Activated T-helper 1 cell treated with anti-CD3 and anti-CD28 coated beads, Interleukin-12 subunit alpha, Interleukin-12 subunit beta, Interleukin-2, Interleukin-4 antibody, amounts not matched to agents 30 ng/mL and 10 ng/mL and 1 ng/mL, durations not matched to agents 14 hours and 24 hours and 36 hours (primary cell): Measurements from ENCODE around the gene SERPINB6. TPM values are rescaled to one million over a fixed set of nuclear protein-coding genes. Genes with fewer than 3 reads are reported as not detected.
"Not testable (repeated sequence)": the region's sequence is repeated elsewhere in the genome, so short reads cannot be mapped to it uniquely, and the experiment has no call there.

Source experiments
- DNase-seq: peaks from one replicate; pipeline ENCODE4 v3.0.0; 2021; ENCODE audit warnings: low spot score
- H3K27ac Mint-ChIP-seq: one replicate; pipeline ENCODE4 v1.8.0; 2021; ENCODE audit warnings: mild to moderate bottlenecking, mixed read lengths
- H3K27me3 Mint-ChIP-seq: one replicate; pipeline ENCODE4 v1.8.0; 2022; ENCODE audit warnings: mild to moderate bottlenecking, moderate library complexity, mixed read lengths; ENCODE audit not compliant: insufficient read depth
- H3K36me3 Mint-ChIP-seq: one replicate; pipeline ENCODE4 v1.8.0; 2021; ENCODE audit warnings: low read depth, mixed read lengths
- H3K4me1 Mint-ChIP-seq: one replicate; pipeline ENCODE4 v1.8.0; 2021; ENCODE audit warnings: low read depth, mixed read lengths
- H3K4me3 Mint-ChIP-seq: one replicate; pipeline ENCODE4 v1.8.0; 2021; ENCODE audit warnings: mild to moderate bottlenecking, moderate library complexity, mixed read lengths
- H3K9me3 Mint-ChIP-seq: one replicate; pipeline ENCODE4 v1.8.0; 2021; ENCODE audit warnings: mixed read lengths
- intact Hi-C: fragments of 100-400 bp; cut with micrococcal nuclease; formaldehyde crosslinking; loops from one replicate; pipeline ENCODE4 v1.15.1; 2024
- total RNA-seq: library from RNA; stranded (reverse); gene quantifications from 2 replicates; pipeline ENCODE4 v1.2.3, GENCODE V29; 2022

Gene SERPINB6
- total RNA-seq, 1 donor from 2014 or later = 34.9 TPM

DNA sequence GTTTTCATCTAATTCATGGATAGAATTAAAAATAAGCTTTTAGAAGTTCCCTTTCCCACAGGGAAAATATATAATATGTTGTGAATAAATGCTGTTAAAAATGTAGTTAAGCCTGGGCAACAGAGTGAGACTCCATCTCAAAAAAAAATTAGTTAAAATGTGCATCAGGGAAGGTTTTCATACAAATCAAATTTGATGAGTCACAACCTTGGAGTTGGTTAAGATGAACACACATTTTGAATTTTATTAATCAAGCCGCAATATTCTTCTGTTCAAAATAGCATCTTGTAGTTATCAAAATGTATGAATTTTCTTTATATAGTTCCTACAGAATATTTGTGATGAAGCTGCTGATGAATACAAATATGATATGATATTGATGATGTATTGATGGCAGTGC is 37.3 kb downstream of the SERPINB6 start:
- no peak overlapping the region for H3K4me3 Mint-ChIP-seq
- H3K9me3 Mint-ChIP-seq = peaks cover 15% of the 10 kb centered on the region

GRCh38 chr6:2932911-2933310 is 38.5 kb downstream of the SERPINB6 start:
- not testable (repeated sequence) for H3K4me3 Mint-ChIP-seq, H3K27me3 Mint-ChIP-seq, DNase-seq, H3K27ac Mint-ChIP-seq
- H3K4me1 Mint-ChIP-seq = peaks cover 32% of the 10 kb centered on the region
- intact Hi-C loops = loop anchor here (1.0 to 5.0 kb wide), 6 partner anchors 7 to 142 kb away; partner anchors contain the start of gene SERPINB1
- H3K9me3 Mint-ChIP-seq = peaks cover 21% of the 10 kb centered on the region
- peaks cover 11% of the 10 kb centered on the region for H3K36me3 Mint-ChIP-seq

More for the DNA sequence above, 37.3 kb downstream of the SERPINB6 start:
- peaks cover 4% of the 10 kb centered on the region for H3K27me3 Mint-ChIP-seq
- no peak for DNase-seq
- intact Hi-C loops = loop anchor here (5.0 kb wide), 1 partner anchor 37 kb away; no protein-coding TSS in a partner anchor
- H3K27ac Mint-ChIP-seq = no peak overlapping the region
- peaks cover 19% of the 10 kb centered on the region for H3K36me3 Mint-ChIP-seq
- peaks cover 37% of the 10 kb centered on the region for H3K4me1 Mint-ChIP-seq

- Mint-ChIP-seq H3K36me3 (peaks cover 9% of the 10 kb centered on the region), H3K9me3 (peaks cover 20% of the 10 kb centered on the region), H3K27me3 (peaks cover 6% of the 10 kb centered on the region), H3K27ac (peak overlapping the region; percentile 64), H3K4me3 (no peak overlapping the region), H3K4me1 (peaks cover 25% of the 10 kb centered on the region)
- DNase-seq = peak; percentile 81
- intact Hi-C loops = loop anchor here (1.0 to 5.0 kb wide), 6 partner anchors 8 to 141 kb away; partner anchors contain the start of gene SERPINB1
Observed at GRCh38 chr6:2931970-2932748, 39.2 kb downstream of the SERPINB6 start.

DNA sequence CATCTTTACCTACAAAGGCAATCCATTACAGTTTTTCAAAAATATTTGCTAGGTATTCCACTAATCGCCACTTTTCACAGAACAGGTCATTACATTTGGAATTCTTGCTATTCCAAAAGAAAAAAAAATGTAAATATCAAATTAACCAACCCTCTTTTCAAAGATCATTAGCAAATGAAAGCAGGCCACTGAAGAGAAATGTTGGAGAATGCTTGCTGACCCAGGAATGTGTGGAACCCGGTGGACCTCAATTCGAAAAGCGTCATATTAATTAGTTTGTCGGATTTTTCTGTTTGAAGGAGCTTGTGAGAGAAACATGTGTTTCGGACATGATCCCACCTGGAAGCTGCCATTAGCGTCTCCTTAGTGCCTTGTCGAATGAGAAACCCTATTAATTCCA is 40.3 kb downstream of the SERPINB6 start:
- Mint-ChIP-seq H3K4me1 (peaks cover 14% of the 10 kb centered on the region), H3K9me3 (peaks cover 9% of the 10 kb centered on the region), H3K4me3 (no peak overlapping the region), H3K36me3 (no peaks in the 10 kb centered on the region), H3K27me3 (peaks cover 6% of the 10 kb centered on the region), H3K27ac (no peak overlapping the region)
- DNase-seq = no peak
- intact Hi-C loops = loop anchor here (5.0 kb wide), 1 partner anchor 34 kb away; no protein-coding TSS in a partner anchor

GRCh38 chr6:2927931-2928330 is 43.4 kb downstream of the SERPINB6 start:
- H3K27me3 Mint-ChIP-seq, H3K4me3 Mint-ChIP-seq, H3K27ac Mint-ChIP-seq, DNase-seq, intact Hi-C loops, H3K9me3 Mint-ChIP-seq, H3K36me3 Mint-ChIP-seq: not testable (repeated sequence)
- H3K4me1 Mint-ChIP-seq = peaks cover 19% of the 10 kb centered on the region

DNA sequence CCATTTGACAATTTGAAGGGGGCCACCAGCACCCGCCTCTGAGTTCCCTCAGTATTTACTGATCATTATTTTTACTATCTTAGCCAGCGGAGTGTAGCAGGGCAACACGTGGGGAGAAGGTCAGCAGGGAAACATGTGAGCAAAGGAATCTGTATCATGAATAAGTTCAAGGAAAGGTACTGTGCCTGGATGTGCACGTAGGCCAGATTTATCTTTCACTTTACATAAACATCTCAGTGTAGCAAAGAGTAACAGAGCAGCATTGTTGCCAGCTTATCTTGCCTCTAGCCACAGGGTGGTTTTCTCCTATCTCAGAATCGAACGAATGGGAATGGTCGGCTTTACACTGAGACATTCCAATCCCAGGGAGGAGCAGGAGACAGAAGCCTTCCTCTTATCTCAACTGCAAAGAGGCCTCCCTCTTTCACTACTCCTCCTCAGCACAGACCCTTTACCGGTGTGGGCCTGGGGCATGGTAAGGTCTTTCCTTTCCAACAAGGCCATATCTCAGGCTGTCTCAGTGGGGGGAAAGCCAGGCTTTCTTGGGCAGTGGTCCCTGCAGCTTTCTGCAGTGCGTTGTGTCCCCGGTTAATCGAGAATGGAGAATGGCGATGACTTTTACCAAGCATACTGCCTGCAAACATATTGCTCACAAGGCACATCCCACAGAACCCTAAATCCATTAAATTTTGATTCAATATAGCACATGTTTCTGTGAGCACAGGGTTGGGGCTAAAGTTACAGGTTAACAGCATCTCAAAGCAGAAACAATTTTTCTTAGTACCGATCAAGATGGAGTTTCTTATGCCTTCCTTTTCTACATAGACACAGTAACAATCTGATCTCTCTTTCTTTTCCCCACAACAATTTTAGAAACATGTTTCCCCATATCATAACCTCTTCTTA is 45.3 kb downstream of the SERPINB6 start:
- H3K9me3 Mint-ChIP-seq, DNase-seq, intact Hi-C loops, H3K36me3 Mint-ChIP-seq, H3K27me3 Mint-ChIP-seq, H3K27ac Mint-ChIP-seq, H3K4me1 Mint-ChIP-seq, H3K4me3 Mint-ChIP-seq: not testable (repeated sequence)

GRCh38 chr6:2921520-2922115 is 49.7 kb downstream of the SERPINB6 start:
- Mint-ChIP-seq H3K4me1 (peaks cover 22% of the 10 kb centered on the region), H3K27me3 (peaks cover 5% of the 10 kb centered on the region)
- intact Hi-C loops = no loop called here

GRCh38 chr6:2920671-2921112 is 50.7 kb downstream of the SERPINB6 start:
- DNase-seq = no peak
- intact Hi-C loops = no loop called here
- H3K4me3 Mint-ChIP-seq = no peak overlapping the region
- H3K36me3 Mint-ChIP-seq = peaks cover 4% of the 10 kb centered on the region
- peaks cover 4% of the 10 kb centered on the region for H3K27me3 Mint-ChIP-seq
- H3K9me3 Mint-ChIP-seq = peaks cover 7% of the 10 kb centered on the region
- H3K27ac Mint-ChIP-seq = no peak overlapping the region
- H3K4me1 Mint-ChIP-seq = peaks cover 22% of the 10 kb centered on the region

More at GRCh38 chr6:2921520-2922115, 49.7 kb downstream of the SERPINB6 start:
- Mint-ChIP-seq H3K27ac (no peak overlapping the region), H3K9me3 (peaks cover 7% of the 10 kb centered on the region), H3K36me3 (peaks cover 4% of the 10 kb centered on the region), H3K4me3 (no peak overlapping the region)
- no peak for DNase-seq

DNA sequence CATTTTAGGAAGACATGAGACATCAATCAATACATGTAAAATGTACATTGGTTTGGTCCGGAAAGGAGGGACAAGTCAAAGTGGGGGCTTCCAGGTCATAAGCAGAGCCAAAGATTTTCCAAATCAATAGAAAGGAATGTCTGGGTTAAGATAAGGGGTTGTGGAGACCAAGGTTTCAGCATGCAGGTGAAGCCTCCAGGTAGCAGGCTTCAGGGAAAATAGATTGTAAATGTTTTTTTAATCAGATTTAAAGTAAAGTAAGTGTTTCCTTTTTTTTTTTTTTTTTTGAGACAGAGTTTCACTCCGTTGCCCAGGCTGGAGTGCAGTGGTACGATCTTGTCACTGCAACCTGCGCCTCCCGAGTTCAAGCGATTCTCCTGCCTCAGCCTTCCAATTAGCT is 51.5 kb downstream of the SERPINB6 start:
- Mint-ChIP-seq H3K4me1 (peaks cover 22% of the 10 kb centered on the region), H3K36me3 (peaks cover 4% of the 10 kb centered on the region), H3K27me3 (peaks cover 3% of the 10 kb centered on the region), H3K27ac (no peak overlapping the region), H3K9me3 (peaks cover 7% of the 10 kb centered on the region), H3K4me3 (no peak overlapping the region)
- intact Hi-C loops = no loop called here
- DNase-seq = no peak

- peaks cover 17% of the 10 kb centered on the region for H3K4me1 Mint-ChIP-seq
- peaks cover 4% of the 10 kb centered on the region for H3K36me3 Mint-ChIP-seq
- no peak for DNase-seq
- peaks cover 7% of the 10 kb centered on the region for H3K9me3 Mint-ChIP-seq
- H3K27me3 Mint-ChIP-seq = peaks cover 3% of the 10 kb centered on the region
- peak overlapping the region; percentile 24 for H3K27ac Mint-ChIP-seq
- H3K4me3 Mint-ChIP-seq = peak overlapping the region; percentile 20
- intact Hi-C loops = no loop called here
Observed at GRCh38 chr6:2919401-2919800, 52.0 kb downstream of the SERPINB6 start.

GRCh38 chr6:2918936-2919335 is 52.4 kb downstream of the SERPINB6 start:
- H3K4me1 Mint-ChIP-seq = peaks cover 16% of the 10 kb centered on the region
- peaks cover 4% of the 10 kb centered on the region for H3K36me3 Mint-ChIP-seq
- intact Hi-C loops = no loop called here
- peaks cover 3% of the 10 kb centered on the region for H3K27me3 Mint-ChIP-seq
- H3K27ac Mint-ChIP-seq = peak overlapping the region; percentile 24
- DNase-seq = no peak
- peaks cover 7% of the 10 kb centered on the region for H3K9me3 Mint-ChIP-seq
- H3K4me3 Mint-ChIP-seq = peak overlapping the region; percentile 20

DNA sequence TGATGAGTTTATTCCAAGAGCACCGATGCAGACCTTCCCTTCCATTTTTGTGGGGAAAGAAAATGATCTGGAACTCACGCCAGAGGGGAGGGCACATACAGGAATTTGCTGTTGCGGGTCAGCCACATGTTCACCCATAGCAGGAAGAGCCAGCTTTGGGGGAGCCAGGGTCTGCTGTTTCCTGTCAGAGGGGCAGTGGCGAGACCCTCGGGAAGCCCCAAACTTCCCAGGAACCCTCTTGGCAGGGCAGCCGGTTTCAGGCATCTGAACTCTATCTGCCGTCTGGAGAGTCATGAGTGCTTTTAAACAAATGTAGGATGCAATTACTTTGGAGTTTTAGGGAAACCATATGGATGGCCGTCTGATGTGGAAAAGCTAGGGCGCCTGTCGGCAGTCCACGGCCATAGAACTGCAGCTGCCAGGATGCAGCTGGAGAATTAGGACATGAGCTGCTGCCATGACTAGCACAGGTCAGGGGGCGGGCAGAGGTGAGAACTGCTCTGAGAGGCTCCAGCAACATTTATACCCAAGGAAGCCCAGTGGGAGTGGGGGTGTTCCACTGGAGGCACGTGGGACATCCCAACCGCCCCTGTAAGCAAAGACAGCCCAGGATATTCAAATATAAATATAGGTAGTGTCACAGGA is 53.4 kb downstream of the SERPINB6 start:
- H3K9me3 Mint-ChIP-seq = peaks cover 7% of the 10 kb centered on the region
- peaks cover 16% of the 10 kb centered on the region for H3K4me1 Mint-ChIP-seq
- H3K27ac Mint-ChIP-seq = no peak overlapping the region
- no peak overlapping the region for H3K4me3 Mint-ChIP-seq
- peaks cover 4% of the 10 kb centered on the region for H3K36me3 Mint-ChIP-seq
- H3K27me3 Mint-ChIP-seq = peaks cover 3% of the 10 kb centered on the region
- no peak for DNase-seq
- intact Hi-C loops = no loop called here
